Stimulated activated CD4-positive, alpha-beta T cell treated with anti-CD3 and anti-CD28 coated beads, Interleukin-12 subunit alpha, Interleukin-12 subunit beta, amount 100 ng/mL, for 24 hours (primary cell): Measurements from ENCODE around the gene TMEM178B.
"Not testable (repeated sequence)": the region's sequence is repeated elsewhere in the genome, so short reads cannot be mapped to it uniquely, and the experiment has no call there.

Experiments used
- DNase-seq, 2 experiments: peaks; one replicate each; pipeline ENCODE4 v3.0.0-alpha.2; 2020; ENCODE audit warnings: low read depth in 2 of 2

The TMEM178B gene

DNA sequence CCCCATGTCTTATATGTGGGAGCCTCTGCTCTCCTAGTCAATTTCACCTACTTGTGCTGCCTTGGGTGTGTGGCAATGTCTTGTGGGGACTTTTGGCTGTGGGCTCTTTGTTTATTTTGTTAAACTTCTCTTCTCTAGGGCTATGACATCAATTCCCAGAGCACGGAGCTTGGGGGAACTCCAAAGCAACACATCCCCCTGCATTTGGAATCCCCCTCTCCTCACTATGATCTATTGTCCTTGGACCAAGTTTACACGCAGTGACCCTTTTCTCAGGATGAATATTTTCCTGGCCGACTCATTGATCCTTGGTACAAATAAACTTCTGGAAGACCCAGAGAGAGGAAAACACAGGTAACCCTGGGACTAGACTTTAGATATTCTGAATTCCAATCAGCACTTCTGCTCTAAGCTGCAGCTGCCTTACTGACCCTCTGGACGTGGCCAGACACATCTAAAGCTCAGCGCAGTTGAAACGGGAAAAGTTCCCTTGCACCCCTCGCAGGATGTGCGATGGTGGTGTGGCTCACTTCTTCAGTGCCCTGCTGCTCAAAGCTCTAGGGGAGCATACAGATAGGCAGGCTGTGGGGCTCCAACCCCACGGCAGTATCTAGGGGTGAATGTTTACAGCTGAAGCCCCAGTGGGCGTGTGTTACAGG is 110.8 kb downstream of the TMEM178B start:
- no peak for DNase-seq

DNA sequence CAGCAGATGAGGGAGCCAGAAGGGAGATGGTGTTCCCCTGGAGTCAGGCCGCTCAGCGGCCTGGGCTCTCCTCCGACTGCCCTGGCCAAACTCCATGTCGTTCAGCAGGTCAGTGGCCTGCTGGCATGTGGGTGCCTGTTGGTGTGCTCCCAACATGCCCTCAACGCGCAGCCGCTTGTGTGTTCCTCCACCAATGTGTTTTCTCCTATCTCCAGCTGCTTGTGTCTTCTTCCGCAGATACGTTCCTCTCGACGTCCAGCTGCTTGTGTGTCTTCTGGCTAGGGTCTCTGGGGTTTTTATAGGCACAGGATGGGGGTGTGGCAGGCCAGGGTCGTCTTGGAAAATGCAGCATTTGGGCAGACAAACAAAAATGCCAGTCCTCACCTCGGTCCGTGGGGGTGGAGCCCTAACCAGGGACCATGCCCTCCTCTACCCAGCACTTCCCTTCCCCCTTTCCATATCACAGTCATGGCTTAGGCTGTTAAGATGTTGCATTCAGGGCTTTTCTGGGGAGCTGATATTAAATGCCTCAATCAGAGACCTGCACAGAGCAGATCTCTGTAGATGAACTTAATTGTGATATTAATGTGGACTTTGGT is 111.6 kb downstream of the TMEM178B start:
- no peak for DNase-seq

DNA sequence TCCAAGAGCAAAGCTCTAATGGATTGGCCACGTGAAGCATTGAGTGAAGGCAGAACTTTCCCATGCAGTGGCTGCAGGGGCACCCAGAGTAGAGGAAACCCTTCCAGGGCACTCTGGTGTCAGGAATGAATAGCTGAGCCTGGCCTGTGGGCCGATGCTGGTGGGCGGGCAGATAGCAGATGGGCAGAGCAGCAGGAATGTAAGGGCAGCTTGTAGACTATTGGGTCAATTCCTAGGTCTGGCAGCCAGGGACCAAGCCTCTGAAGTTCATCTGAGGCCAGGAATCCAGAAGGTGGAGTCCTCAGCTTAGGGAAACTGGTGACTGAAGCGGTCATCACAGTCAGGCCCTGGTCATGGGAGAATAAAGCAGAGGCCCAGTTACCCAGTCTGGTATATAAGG is 115.4 kb downstream of the TMEM178B start:
- DNase-seq, result no peak

DNA sequence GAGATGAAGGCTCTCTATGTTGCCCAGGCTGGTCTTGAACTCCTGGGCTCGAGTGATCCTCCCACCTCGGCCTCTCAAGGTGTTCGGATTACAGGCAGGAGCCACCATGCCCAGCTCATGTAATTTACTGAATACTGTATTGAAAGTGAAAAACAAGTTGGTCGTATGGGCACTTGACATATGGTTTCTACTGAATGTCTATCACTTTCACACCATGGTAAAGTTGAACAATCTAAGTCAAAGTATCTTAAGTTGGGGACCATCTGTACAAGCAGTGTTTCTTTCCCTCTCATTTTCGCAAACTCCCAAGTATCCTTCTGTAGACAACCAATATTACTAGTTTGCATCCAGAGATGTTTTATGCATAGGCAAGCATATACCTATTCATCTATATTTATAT is 116.6 kb downstream of the TMEM178B start:
- no peak for DNase-seq

DNA sequence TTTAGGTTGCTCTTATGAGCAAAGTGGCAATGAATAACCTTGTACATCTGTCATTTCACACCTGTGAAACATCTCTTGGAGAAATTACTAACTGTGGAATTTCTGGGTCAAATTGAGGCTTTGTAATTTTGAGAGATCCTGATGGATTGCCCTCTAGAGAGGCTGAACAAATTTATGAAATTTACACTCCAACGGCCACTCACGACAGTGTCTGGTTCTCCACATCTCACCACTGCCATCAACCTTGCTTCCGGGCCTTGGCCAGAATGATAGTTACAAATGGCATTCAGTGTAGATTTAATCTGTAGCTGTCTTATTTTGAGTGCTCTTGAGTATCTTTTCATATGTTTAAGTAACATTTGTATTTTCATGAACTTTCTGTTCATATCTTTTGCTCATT is 117.4 kb downstream of the TMEM178B start:
- DNase-seq, result no peak

DNA sequence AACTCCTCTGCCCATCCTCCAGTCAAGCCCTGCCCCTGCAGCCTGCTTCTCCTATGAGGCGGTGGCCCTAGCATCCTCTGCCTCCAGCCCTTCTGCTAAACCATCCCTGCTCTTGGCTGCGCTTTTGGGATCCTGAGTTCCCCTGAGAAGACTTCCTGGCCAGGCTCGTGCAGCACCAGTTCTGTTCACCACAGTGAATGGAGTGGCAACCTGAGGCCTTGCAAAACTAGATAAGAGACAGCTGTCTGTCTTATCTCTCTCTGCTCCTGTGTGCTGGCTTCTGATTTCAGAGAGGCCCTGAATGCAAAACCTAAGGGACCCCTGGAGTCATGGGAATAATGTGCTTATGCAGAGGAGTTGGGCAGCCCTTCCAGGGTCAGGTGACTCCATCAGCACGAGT is 119.2 kb downstream of the TMEM178B start:
- DNase-seq, result no peak

DNA sequence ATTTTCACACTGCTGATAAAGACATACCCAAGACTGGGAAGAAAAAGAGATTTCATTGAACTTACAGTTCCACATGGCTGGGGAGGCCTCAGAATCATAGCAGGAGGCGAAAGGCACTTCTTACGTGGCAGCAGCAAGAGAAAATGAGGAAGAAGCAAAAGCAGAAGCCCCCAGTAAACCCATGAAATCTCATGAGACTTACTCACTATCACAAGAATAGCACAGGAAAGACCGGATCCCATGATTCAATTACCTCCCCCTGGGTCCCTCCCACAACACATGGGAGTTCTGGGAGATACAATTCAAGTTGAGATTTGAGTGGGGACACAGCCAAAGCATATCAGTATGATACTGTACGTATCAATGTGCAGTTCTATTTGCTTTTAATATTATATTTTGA is 121.9 kb downstream of the TMEM178B start:
- DNase-seq, result not testable (repeated sequence)

DNA sequence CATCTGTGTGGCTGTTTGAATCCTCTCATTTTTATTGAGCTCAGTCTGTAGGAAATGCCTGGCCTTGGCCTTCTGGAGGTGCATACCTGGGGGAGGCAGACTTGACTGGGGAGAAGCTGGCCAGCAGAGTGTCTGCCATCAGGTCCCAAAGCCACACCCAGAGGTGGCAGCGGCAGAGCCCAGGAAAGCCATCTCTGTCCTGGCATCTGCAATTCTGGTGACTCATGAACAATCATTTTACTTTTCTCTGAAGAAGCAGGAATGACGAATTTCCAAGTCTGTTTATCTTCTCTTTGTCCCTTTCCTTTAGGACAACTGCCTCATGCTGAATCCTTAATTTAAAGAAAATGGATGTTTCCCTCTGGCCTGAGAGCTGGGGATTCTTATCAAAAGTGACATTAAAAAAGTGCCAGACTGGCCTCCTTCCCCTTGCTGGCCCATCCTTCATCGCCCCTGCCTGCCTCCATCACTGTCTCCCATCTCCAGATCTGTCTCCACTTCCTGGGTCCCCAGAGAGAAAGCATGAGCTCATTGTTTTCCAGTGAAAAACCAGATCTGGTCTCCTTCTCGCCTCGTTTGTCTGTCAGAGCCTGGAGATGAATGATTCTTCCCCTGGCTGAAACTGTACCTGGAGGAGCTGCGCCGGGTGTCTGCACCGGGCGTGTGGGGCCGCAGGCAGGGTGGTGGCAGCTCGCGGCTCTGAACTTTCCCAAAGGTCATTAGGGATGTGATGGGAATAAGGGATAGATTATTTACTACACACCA is 124.5 kb downstream of the TMEM178B start:
- DNase-seq, result no peak

DNA sequence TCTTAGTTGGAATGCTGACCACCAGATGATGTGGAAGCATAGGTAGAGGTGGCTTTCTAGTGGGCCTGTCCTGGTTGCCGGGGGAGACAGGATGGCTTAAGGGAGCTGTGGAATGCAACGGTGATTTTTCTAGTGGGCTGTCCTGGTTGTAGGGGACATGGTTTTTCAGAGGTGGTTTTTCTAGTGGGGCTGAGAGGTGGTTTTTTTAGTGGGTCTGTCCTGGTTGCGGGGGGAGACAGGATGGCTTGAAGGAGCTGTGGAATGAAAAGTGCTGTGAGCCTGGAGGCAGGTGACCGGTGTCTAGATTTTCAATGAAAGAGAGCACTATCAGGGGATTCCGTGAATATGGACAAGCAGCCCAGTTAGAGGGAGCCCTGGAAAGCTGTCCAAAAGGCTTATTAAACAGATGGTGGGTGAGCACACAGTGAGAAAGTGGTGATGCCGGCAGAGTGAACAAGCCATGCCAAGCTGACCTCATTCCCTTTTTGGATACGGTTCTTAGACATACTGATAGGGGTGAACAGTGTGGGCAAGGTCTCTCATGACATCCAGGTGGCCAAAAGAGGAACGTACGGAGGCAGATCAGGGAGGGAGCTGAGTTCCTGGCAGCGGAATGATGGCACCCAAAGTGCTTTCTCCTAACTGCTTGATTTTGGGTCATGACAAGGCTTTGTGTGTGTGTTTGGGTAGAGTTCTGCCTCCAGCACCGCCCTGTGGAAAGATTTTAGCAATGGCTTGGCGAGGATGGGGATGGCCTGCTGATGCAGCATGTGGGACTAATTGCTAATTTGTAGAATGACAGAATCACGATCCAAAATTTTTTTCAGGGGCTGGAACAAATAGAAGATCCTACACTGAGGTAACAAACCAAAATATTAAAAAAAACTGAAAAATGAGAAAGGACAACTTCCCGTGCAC is 126.6 kb downstream of the TMEM178B start:
- no peak for DNase-seq

DNA sequence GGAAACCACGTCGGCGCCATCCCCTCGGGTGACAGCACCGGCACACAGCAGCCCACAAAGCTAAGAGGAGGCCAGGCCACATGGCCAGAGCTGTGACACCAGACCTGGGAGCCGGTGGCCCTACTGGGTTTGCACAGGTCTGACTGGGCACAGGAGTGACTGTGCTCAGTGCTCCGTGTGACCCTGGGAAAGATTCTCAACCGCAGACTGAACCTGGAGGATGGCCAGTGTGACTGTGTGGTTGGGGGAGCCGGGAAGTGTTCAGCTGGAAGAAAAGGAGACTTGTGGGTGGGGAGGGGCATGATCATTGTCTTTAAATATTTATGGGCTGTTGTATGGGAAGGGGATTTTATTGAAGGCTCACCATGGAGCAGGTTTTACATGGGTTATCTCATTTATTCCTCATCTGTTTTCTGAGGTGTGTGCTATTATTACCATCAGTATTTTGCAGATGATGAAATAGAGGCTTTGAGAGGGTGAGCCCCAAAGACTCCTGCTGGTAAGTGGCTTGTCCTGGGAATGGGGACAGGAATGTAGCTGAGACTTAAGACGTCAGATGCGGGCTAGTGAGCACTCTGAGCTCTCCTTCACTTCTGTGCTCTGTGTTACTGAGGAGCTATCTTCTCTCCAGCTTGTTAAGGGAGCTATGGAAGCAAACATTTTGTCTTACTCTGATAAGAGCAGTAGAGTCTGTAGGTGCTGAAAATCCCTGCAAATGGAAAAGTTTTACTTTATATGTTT is 127.5 kb downstream of the TMEM178B start:
- DNase-seq, result no peak

DNA sequence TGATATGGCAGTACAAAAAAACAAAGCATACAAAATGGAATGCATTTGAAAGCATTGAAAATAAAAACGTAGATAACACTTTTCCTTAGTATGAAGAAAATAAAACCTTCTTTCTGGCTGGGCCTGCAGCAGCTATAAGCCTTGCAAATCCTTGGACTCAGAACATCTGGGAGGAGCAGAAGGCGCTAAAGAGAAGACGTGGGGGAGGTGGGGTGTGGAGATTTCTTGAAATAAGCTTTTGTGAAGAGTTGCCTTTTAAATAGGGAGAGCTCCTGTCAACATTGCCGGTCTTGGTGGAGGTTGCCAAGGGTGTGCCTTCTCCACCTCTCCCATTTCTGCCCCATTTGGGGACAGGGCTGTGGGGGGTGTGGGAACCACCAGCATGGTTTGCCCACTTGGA is 128.7 kb downstream of the TMEM178B start:
- no peak for DNase-seq

DNA sequence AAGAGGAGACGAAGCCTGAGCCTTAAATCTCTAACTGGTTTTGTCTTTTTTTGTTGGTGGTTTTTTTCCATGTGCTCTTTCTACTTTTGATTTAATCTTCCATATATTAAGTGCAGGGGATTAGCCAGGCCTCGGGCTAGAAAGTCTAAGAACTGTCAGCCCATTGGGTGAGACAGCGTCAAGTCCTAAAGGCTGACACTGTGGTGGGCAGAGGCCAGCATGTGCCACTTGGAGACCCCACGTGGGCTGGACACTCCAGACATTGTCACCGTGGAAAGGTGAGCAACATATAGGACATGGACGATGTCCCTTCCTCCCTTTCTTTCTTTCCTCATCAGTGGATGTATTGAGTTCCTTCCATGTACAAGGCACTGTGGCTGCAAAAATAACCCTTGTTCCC is 129.3 kb downstream of the TMEM178B start:
- no peak for DNase-seq

DNA sequence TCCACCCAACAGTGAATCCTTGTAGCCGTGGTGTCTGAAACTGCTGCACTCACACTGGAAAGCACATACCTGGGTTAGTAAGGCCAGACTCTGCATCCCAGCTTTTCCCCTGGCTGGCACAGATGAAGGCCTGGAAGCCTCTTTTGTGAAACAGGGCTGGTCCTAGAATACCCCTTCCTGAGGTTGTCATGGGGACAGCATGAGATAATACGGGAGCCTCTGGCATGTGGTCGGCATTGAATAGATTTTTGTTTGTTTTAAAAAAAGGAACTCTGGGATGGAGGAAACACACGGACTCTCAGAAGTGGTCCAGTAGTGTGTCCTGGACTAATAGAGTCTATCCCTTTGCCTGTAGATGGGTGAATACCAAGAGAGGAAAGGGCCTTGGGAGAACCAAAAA is 129.7 kb downstream of the TMEM178B start:
- DNase-seq, result no peak

DNA sequence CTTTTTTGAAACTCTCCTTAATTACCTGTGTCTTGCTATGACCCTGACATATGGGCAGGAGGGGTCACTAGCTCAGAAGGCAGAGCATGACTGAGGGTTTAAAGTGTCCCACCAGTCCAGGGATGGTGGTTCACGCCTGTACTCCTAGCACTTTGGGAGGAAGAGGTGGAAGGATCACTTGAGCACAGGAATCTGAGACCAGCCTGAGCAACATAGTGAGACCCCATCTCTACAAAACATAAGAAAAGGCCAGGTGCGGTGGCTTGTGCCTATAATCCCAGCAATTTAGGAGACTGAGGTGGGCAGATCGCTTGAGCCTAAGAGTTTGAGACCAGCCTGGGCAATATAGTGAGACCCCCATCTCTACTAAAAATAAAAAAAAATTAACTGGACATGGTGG is 133.8 kb downstream of the TMEM178B start:
- DNase-seq, result no peak

DNA sequence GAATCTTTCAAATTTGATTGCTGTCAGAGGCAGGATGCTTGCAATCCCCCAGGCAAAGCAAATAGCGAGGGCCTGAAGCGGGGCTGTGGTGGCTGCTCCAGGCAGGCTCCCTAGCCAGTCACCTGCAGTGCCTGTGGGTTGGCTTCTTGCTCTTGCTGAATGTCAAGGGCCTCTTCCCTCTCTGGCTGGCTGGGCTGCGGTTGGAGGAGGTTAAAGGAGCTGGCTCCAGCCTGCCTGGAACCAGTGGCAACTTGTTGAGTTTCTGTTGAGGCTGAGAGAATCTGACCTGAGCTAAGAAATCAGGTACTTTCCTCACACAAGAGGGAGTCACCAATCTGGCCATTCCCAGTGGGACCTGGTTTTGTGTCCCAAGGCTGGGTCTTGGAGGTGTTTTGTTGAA is 134.7 kb downstream of the TMEM178B start:
- DNase-seq, result no peak

DNA sequence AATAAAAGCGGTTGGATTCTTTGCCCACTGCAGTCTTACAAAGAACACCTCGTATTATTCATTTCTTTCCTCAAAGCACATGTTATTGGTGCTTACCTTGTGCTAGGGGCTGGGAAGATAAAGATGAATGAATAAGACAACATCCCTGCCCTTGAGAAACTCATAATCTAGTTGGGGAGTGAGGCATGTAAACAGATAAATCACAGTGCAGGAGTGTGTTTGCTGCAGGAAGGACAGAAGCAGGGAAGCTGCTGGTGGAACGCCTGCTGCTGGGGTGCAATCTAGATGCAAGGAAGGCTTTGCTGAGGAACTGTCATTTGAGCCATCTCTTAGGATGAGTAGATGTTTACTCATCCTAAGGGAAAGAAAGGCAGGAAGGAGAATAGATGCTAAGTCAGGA is 135.6 kb downstream of the TMEM178B start:
- DNase-seq, result no peak

DNA sequence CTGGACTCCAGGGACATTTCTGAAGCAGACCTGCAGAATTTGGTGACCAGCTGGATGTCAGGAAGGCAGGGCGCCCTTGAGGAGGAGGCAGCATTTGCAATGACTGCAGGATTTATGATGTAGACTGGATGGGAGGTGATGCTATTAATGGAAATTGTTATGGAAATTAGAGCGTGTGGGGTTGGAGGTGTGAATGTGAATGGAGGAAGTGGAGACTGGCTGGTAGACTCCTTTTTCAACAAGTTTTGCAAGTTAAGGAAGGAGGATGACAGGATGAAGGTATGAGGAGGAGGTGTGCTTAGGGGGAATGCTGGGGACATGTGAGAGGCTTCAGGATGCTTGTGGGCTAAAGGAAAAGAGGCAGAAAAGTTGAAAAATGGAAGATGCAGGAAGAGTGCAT is 137.0 kb downstream of the TMEM178B start:
- no peak for DNase-seq

DNA sequence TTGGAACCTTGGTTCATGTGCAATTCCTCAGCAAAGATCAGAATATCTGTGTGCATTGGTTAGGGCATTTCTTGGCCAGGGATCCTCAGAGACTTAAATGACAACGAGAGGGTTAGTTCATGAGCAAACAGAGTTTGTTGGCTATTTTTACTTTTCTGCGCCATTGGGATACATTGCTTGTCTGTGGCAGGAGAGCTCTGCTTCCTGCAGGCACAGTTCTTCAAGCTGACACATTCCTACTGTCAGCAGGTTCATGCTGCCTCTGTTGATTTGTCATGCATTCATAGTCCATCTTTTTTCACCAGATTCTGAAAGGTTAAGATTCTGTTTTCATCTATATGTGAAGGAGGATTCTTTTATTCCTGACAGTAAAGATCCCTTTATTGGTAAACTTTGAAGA is 139.4 kb downstream of the TMEM178B start:
- no peak for DNase-seq

DNA sequence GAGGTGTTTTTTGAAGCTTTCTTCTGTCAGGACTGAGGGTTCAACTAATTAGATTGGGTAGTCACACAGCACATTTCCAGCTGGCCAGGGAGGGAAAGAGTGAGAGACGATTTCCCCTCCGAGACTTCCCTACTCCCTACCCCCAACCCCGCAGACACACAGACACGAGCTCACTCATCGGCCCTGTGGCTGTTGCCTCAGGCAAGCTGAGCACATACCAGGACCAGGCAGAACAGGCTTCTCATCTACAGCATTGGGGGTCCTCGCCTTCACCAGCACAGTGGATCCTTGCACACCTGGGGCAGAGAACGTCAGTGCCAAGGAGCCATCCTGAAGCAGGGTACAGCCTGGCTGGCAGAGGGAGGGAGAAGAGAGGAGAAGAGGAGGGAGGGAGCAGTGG is 144.1 kb downstream of the TMEM178B start:
- no peak for DNase-seq

DNA sequence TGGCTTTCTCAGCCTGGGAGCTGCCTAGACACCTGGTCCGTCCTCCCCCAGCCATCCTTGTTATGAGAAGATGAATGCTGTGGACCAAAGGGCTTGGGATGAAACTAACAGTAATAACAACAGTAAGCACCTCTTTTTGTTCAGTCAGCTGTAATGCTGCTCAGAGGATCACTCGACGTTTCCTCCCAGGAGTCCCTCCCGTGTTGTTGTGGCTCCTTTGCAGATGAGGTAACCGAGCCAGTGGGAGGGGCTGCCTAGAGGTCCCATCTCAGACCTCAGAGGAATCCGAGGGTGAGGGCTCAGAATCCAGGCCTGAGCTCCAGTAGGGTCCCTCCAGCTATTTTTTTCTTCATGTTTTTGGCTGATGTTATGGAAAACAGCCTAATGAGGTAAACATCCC is 145.1 kb downstream of the TMEM178B start:
- DNase-seq, result no peak

DNA sequence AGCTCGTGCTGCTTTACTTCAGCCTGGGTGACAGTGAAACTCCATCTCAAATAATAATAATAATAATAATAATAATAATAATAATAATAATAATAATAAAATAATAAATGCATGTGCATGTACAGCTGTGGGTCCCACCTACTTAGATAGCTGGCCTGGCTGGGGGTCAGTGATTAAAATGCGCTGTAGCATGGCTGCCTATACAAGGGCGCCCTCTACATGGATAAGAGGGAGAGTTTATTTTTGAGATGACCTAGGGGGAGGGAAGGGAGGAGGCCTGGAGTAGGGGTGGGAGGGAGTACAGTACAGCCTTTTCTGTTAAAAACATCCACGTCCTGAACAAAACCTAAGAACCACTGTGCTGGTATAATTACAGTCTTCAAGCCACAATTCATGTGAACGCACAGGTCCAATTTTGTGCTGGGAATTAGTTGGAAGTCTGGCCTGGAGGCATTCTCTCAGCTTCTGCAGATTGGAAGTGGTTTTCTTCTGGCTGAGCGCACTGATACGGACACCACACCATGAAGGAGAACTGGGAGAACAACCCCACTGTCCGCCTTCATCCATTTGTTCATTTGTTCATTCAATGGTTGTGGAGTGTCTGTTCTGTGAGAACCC is 146.5 kb downstream of the TMEM178B start:
- DNase-seq, result no peak
